PC-3 (cell line): Measurements from ENCODE around the gene PLEKHB2. TPM values are rescaled to one million over a fixed set of nuclear protein-coding genes. Genes with fewer than 3 reads are reported as not detected.

Experiments
- ATAC-seq: fragments of 200-7000 bp; cut with Tn5 transposase; 2 replicates; pipeline ENCODE4 v1.9.1; 2020; ENCODE audit warnings: mild to moderate bottlenecking, moderate library complexity
- BruUV-seq: library from RNA; stranded (reverse); fragments of 400-500 nt; replicated peaks from 2 replicates; lab custom pipeline; 2021; lab: Mats Ljungman, UMichigan
- CTCF ChIA-PET: fragments of 300-600 bp; sonication (Branson Sonifier 250); formaldehyde crosslinking; loops from one replicate; lab custom pipeline; 2022; ENCODE audit warnings: antibody characterized with exemption; lab: Charles Lee
- POLR2A ChIA-PET: fragments of 300-600 bp; sonication (Branson Sonifier 250); formaldehyde crosslinking; loops from one replicate; lab custom pipeline; 2022; ENCODE audit warnings: antibody characterized with exemption; ENCODE audit not compliant: unreplicated experiment; lab: Charles Lee
- DNase-seq: peaks from one replicate; pipeline ENCODE4 v3.0.0-alpha.2; 2015
- H2AFZ ChIP-seq: fragments of 300-600 bp; sonication (generic); 2 replicates; pipeline ENCODE4 v1.6.0; 2016; ENCODE audit warnings: antibody characterized with exemption, low read length
- H3F3A ChIP-seq: fragments of 300-600 bp; sonication (generic); one replicate; pipeline ENCODE4 v1.6.0; 2017; ENCODE audit warnings: antibody characterized with exemption, low read length, control low read depth, mild to moderate bottlenecking; ENCODE audit not compliant: unreplicated experiment
- H3K27ac ChIP-seq: fragments of 300-600 bp; sonication (generic); 2 replicates; pipeline ENCODE4 v1.5.1; 2016; ENCODE audit warnings: mild to moderate bottlenecking, low read length
- H3K27me3 ChIP-seq: fragments of 300-600 bp; sonication (generic); 2 replicates; pipeline ENCODE4 v1.6.1; 2016; ENCODE audit warnings: low read length, mixed read lengths
- H3K36me3 ChIP-seq: fragments of 300-600 bp; sonication (generic); 2 replicates; pipeline ENCODE4 v1.6.1; 2016; ENCODE audit warnings: low read depth, mixed run types, low read length, mixed read lengths
- H3K4me1 ChIP-seq: fragments of 300-600 bp; sonication (generic); 2 replicates; pipeline ENCODE4 v1.5.1; 2016; ENCODE audit warnings: low read length; ENCODE audit not compliant: insufficient read depth
- H3K4me2 ChIP-seq: fragments of 300-600 bp; sonication (generic); 2 replicates; pipeline ENCODE4 v1.6.0; 2016; ENCODE audit warnings: low read length
- H3K4me3 ChIP-seq: fragments of 300-600 bp; sonication (generic); 2 replicates; pipeline ENCODE4 v1.5.1; 2016; ENCODE audit warnings: mild to moderate bottlenecking, low read length, mixed read lengths
- H3K79me2 ChIP-seq: fragments of 300-600 bp; sonication (generic); 2 replicates; pipeline ENCODE4 v1.6.1; 2017; ENCODE audit warnings: low read length, mixed read lengths
- H3K9ac ChIP-seq: fragments of 300-600 bp; sonication (generic); 2 replicates; pipeline ENCODE4 v1.6.0; 2016; ENCODE audit warnings: mild to moderate bottlenecking, low read length
- H3K9me2 ChIP-seq: fragments of 300-600 bp; sonication (generic); replicated peaks from 2 replicates; pipeline ENCODE4 v1.6.1; 2016; ENCODE audit warnings: mixed run types, low read length, mixed read lengths
- H3K9me3 ChIP-seq: fragments of 300-600 bp; sonication (generic); 2 replicates; pipeline ENCODE4 v1.6.1; 2016; ENCODE audit warnings: low read length, mixed read lengths
- H4K20me1 ChIP-seq: fragments of 300-600 bp; sonication (generic); 2 replicates; pipeline ENCODE4 v1.6.1; 2016; ENCODE audit warnings: low read length, mixed read lengths
- EZH2 ChIP-seq: fragments of 300-600 bp; sonication (generic); IDR thresholded peaks from one replicate; pipeline ENCODE4 v1.6.1; 2017; ENCODE audit warnings: antibody characterized with exemption, mild to moderate bottlenecking, low read length; ENCODE audit not compliant: unreplicated experiment
- EZH2phosphoT487 ChIP-seq: fragments of 300-600 bp; sonication (generic); IDR thresholded peaks from 2 replicates; pipeline ENCODE4 v1.6.1; 2018; ENCODE audit warnings: mild to moderate bottlenecking, antibody characterized with exemption, low read length, borderline replicate concordance
- intact Hi-C: fragments of 100-400 bp; cut with micrococcal nuclease; formaldehyde crosslinking; loops from 2 replicates; pipeline ENCODE4 v1.9.0; 2023
- total RNA-seq: library from RNA; depleted of rRNA; stranded (reverse); fragments of >200 nt; gene quantifications from 2 replicates; pipeline ENCODE4 v1.2.3, GENCODE V29; 2014
- TF ChIP-seq, protein P1 (sequence below): fragments of 300-600 bp; sonication (generic); conservative IDR thresholded peaks from 2 replicates; pipeline ENCODE4 v1.5.1; 2017; ENCODE audit warnings: antibody characterized with exemption, low read depth, mild to moderate bottlenecking, low read length

Gene PLEKHB2
- total RNA-seq, 1 experiment from 2014 or later, result 64.5 TPM

DNA sequence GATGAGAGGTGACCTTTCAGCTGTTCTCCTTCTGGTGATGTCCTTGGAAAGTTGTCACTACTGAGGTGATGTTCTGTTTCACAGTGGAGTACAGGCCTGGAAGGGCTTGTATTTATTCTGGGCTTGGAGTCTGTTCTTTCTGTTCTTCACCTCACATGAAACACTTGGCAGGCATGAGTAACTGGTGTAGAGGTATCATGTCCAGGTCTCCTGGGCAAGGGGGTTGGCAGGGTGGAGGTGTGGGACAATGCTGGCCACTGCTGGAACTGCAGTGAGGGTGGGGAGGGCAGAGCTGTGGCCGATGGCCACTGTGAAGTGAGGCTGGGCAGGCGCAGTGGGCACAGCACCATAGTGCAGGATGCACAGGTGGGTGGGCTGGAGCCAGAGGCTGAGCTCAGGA is 35.4 kb downstream of the PLEKHB2 start:
- Histone ChIP-seq H3K79me2 (no peaks in the 10 kb centered on the region), H2AFZ (no peak overlapping the region), H3K4me1 (no peaks in the 10 kb centered on the region), H3K4me3 (no peak overlapping the region), H3K9ac (no peak overlapping the region), H3K9me2 (no peaks in the 10 kb centered on the region), H3K27me3 (no peaks in the 10 kb centered on the region), H3K36me3 (peaks cover 46% of the 10 kb centered on the region), H3K9me3 (no peaks in the 10 kb centered on the region), H4K20me1 (0 out of 2 replicates have a peak, but pooled peaks cover 4% of the 10 kb centered on the region), H3F3A (no peaks in the 10 kb centered on the region), H3K4me2 (no peak overlapping the region), H3K27ac (no peak overlapping the region)
- intact Hi-C loops, result no loop called here
- ATAC-seq (peak; percentile 29; the same call in 1 of the 2 replicates), DNase-seq (no peak)
- BruUV-seq, result no TSS peak
- TF ChIP-seq EZH2, result no peak
- ChIA-PET POLR2A (no interaction called here), CTCF (no interaction called here)

DNA sequence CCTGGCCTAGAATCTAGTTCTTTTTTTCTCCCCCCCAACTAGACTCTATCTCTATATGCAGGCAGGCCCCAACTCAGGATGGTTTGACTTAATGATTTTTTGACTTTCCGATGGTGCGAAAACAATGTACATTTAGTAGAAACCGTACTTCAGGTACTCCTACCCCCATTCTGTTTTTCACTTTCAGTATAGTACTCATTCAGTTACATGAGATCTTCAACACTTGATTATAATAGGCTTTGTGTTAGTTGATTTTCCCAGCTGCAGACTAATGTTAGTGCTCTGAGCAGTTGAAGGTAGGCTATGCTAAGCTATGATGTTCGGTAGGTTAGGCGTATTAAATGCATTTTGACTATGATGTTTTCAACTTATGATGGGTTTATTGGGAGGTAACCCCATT is 37.7 kb downstream of the PLEKHB2 start:
- Histone ChIP-seq H3F3A (no peaks in the 10 kb centered on the region), H3K9me2 (no peaks in the 10 kb centered on the region), H3K4me3 (no peak overlapping the region), H2AFZ (no peak overlapping the region), H3K79me2 (no peaks in the 10 kb centered on the region), H3K4me2 (no peak overlapping the region), H3K36me3 (peaks cover 57% of the 10 kb centered on the region), H3K4me1 (no peaks in the 10 kb centered on the region), H3K9me3 (no peaks in the 10 kb centered on the region), H3K27me3 (no peaks in the 10 kb centered on the region), H3K9ac (no peak overlapping the region), H3K27ac (no peak overlapping the region), H4K20me1 (0 out of 2 replicates have a peak, but pooled peaks cover 4% of the 10 kb centered on the region)
- DNase-seq (no peak), ATAC-seq (no peak)
- intact Hi-C loops, result no loop called here
- POLR2A ChIA-PET, result no interaction called here
- BruUV-seq, result no TSS peak
- CTCF ChIA-PET, result no interaction called here
- no peak for TF ChIP-seq EZH2phosphoT487
- TF ChIP-seq EZH2, result no peak
- TF ChIP-seq, protein P1, sequence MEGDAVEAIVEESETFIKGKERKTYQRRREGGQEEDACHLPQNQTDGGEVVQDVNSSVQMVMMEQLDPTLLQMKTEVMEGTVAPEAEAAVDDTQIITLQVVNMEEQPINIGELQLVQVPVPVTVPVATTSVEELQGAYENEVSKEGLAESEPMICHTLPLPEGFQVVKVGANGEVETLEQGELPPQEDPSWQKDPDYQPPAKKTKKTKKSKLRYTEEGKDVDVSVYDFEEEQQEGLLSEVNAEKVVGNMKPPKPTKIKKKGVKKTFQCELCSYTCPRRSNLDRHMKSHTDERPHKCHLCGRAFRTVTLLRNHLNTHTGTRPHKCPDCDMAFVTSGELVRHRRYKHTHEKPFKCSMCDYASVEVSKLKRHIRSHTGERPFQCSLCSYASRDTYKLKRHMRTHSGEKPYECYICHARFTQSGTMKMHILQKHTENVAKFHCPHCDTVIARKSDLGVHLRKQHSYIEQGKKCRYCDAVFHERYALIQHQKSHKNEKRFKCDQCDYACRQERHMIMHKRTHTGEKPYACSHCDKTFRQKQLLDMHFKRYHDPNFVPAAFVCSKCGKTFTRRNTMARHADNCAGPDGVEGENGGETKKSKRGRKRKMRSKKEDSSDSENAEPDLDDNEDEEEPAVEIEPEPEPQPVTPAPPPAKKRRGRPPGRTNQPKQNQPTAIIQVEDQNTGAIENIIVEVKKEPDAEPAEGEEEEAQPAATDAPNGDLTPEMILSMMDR, result no peak

DNA sequence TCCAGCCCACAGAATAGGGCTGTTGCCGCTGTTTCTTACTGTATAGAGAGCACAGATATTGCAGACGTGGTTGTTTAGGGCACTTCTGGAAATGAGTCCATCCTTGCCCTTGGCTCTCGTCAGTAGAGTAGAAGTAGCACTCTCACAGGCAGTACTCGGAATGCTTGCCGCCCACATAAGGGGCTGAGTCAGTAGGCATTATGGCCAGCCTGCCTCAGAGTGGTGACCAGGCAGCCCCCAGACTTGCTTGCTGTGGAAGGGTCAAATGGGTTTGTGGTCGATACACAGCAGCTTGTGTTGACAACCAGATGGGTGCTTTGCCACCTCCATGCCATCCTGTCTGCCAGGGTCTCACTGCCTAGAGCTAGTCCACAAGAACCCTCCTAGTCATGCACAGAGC is 38.7 kb downstream of the PLEKHB2 start:
- Histone ChIP-seq H4K20me1 (no peaks in the 10 kb centered on the region), H3K27ac (no peak overlapping the region), H3K27me3 (no peaks in the 10 kb centered on the region), H3K4me3 (no peak overlapping the region), H3K4me1 (no peaks in the 10 kb centered on the region), H2AFZ (no peak overlapping the region), H3K79me2 (no peaks in the 10 kb centered on the region), H3K36me3 (peaks cover 66% of the 10 kb centered on the region), H3K9me2 (no peaks in the 10 kb centered on the region), H3K9me3 (no peaks in the 10 kb centered on the region), H3F3A (no peaks in the 10 kb centered on the region), H3K4me2 (no peak overlapping the region), H3K9ac (no peak overlapping the region)
- DNase-seq (no peak), ATAC-seq (no peak)
- BruUV-seq, result no TSS peak
- ChIA-PET POLR2A (no interaction called here), CTCF (no interaction called here)
- intact Hi-C loops, result no loop called here
- TF ChIP-seq, protein P1, result no peak
- TF ChIP-seq EZH2phosphoT487, result no peak
- TF ChIP-seq EZH2, result no peak
